ENCODE measurements around the gene E2F3.

DNA sequence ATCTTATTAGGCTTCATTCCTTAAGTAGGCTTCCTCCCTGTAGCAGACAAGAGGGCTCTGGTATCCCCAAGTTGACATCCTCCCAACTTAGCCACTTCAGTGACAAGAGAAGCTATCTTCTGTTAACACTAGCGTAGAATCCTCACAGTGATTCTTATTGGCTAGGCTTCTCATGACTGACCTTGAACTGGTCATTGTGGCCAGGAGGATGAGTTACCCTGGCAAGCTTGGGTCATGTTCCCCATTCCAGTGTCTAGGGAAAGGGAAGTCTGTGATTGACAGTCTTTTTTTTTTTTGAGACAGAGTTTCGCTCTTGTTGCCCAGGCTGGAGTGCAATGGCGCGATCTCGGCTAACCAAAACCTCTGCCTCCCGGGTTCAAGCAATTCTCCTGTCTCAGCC is 139.7 kb downstream of the E2F3 start:
- TF ChIP-seq, protein P1, sequence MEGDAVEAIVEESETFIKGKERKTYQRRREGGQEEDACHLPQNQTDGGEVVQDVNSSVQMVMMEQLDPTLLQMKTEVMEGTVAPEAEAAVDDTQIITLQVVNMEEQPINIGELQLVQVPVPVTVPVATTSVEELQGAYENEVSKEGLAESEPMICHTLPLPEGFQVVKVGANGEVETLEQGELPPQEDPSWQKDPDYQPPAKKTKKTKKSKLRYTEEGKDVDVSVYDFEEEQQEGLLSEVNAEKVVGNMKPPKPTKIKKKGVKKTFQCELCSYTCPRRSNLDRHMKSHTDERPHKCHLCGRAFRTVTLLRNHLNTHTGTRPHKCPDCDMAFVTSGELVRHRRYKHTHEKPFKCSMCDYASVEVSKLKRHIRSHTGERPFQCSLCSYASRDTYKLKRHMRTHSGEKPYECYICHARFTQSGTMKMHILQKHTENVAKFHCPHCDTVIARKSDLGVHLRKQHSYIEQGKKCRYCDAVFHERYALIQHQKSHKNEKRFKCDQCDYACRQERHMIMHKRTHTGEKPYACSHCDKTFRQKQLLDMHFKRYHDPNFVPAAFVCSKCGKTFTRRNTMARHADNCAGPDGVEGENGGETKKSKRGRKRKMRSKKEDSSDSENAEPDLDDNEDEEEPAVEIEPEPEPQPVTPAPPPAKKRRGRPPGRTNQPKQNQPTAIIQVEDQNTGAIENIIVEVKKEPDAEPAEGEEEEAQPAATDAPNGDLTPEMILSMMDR (IDR thresholded peaks at IDR 0.05), result no peak
- TF ChIP-seq POLR2A (IDR thresholded peaks at IDR 0.05) (no peak), POLR2AphosphoS5 (IDR thresholded peaks at IDR 0.05) (no peak), EP300 (IDR thresholded peaks at IDR 0.05; ENCODE audit: low read depth) (no peak)

Data from transverse colon (tissue), 4 donors.